ENCODE data around the gene CYP4F11.
A peak's percentile ranks its signal among the peaks of the same experiment; 100 is the strongest.
"Not testable (repeated sequence)": the region's sequence is repeated elsewhere in the genome, so short reads cannot be mapped to it uniquely, and the experiment has no call there.

Gene CYP4F11

GRCh38 chr19:15934332-15935078 lies at the start of gene CYP4F11:
Gene CYP4F11 (minus strand): TSS chr19:15934529. CDS start chr19:15934408, 121 bp downstream.
- DNase-seq: peak; percentile 85

- no peak for DNase-seq
Measured at GRCh38 chr19:15979293-15979692, 45.0 kb upstream of the CYP4F11 start.

- no peak for DNase-seq
Measured at GRCh38 chr19:15977690-15978089, 43.4 kb upstream of the CYP4F11 start.

GRCh38 chr19:15976836-15977689 lies 42.7 kb upstream of the CYP4F11 start:
- no peak for DNase-seq

GRCh38 chr19:15974856-15975255 lies 40.5 kb upstream of the CYP4F11 start:
- DNase-seq: no peak

GRCh38 chr19:15972043-15972442 lies 37.7 kb upstream of the CYP4F11 start:
- DNase-seq: not testable (repeated sequence)

GRCh38 chr19:15971224-15971780 lies 37.0 kb upstream of the CYP4F11 start:
- no peak for DNase-seq

- DNase-seq: no peak
Measured at GRCh38 chr19:15964231-15964630, 29.9 kb upstream of the CYP4F11 start.

- DNase-seq: no peak
Measured at GRCh38 chr19:15962319-15962718, 28.0 kb upstream of the CYP4F11 start.

GRCh38 chr19:15954820-15955219 lies 20.5 kb upstream of the CYP4F11 start:
- no peak for DNase-seq

GRCh38 chr19:15948223-15949058 lies 14.1 kb upstream of the CYP4F11 start, which contains the start of gene OR10H4:
Gene OR10H4 (plus strand): TSS chr19:15949008. CDS start chr19:15949008, 0 bp downstream.
- no peak for DNase-seq

GRCh38 chr19:15945301-15945700 lies 11.0 kb upstream of the CYP4F11 start:
- DNase-seq: no peak

GRCh38 chr19:15944401-15944800 lies 10.1 kb upstream of the CYP4F11 start:
- DNase-seq: no peak

- DNase-seq: no peak
Measured at GRCh38 chr19:15937771-15938170, 3.4 kb upstream of the CYP4F11 start.

GRCh38 chr19:15936950-15937349 lies 2.6 kb upstream of the CYP4F11 start:
- no peak for DNase-seq

- no peak for DNase-seq
Measured at GRCh38 chr19:15936173-15936572, 1.8 kb upstream of the CYP4F11 start.

GRCh38 chr19:15935167-15935702 lies 906 bp upstream of the CYP4F11 start:
- DNase-seq: peak; percentile 13

GRCh38 chr19:15933761-15934331 lies 483 bp downstream of the CYP4F11 start:
- DNase-seq: not testable (repeated sequence)

GRCh38 chr19:15928321-15928720 lies 6.0 kb downstream of the CYP4F11 start:
- DNase-seq: no peak

- no peak for DNase-seq
Measured at GRCh38 chr19:15926484-15926883, 7.8 kb downstream of the CYP4F11 start.

GRCh38 chr19:15923702-15924101 lies 10.6 kb downstream of the CYP4F11 start:
- DNase-seq: no peak

GRCh38 chr19:15922021-15922420 lies 12.3 kb downstream of the CYP4F11 start:
- no peak for DNase-seq
